ENCODE results near the gene LPP.
A peak's percentile ranks its signal among the peaks of the same experiment; 100 is the strongest.

Gene LPP

GRCh38 chr3:188135271-188135670 lies 18.7 kb upstream of the LPP start:
- DNase-seq, result no peak

- DNase-seq, result no peak
These were observed 16.9 kb upstream of the LPP start for GRCh38 chr3:188137051-188137450.

DNA sequence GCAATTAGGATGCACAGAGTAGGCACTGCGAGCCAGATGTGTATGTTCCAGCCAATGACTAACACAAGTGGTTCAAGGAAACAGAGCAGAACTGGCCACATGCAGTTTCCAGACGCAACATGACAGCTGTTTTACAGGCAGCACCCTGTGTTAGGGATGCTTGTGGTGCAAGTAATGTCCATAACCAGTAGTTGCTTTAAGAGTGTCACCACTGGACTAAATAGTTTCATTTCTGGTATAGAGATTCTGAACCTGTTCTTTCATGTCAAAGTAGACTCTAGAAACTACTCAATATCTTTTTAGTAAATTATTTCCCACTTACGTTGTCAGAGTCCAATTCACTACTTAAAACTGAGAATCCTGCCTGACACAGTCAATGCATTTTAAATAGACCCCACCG lies 14.5 kb upstream of the LPP start:
- no peak for DNase-seq

DNA sequence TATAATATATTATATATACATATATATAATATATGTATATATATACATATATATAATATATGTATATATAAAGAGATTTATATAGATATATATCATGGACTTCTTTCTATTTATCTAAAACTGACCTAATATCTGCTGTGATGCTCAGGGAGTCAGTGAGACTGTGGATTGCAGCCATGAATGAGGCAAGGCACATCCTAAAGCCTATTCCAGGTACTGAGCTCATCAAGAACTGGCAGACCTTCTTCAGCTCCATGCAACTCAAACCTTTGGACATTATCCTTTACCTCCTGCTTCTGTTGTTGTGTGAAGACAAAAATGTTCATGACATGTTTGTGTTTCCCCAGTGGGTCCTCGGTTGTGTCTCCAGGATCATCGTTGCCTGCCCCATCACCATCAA lies 7.7 kb upstream of the LPP start:
- DNase-seq, result no peak

- DNase-seq, result no peak
These were observed 6.2 kb upstream of the LPP start for GRCh38 chr3:188147782-188148181.

DNA sequence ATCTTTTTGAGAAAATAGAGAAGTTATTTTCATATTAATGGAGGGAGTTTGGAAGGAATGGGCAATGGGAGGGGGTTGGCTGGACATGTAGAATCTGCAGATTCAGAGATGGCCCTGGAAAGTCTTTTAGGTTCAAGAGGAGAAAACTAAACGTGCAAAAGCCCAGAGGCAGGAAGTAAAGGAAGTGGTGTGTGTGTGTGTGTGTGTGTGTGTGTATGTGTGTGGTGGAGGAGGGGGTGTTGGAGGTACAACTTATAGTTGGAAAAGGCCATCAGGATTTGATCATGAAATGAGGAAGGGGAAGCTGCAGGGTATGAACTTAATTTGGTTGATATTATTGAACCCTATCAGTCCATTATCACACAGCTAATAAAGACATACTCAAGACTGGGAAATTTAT lies 5.6 kb upstream of the LPP start:
- no peak for DNase-seq

DNA sequence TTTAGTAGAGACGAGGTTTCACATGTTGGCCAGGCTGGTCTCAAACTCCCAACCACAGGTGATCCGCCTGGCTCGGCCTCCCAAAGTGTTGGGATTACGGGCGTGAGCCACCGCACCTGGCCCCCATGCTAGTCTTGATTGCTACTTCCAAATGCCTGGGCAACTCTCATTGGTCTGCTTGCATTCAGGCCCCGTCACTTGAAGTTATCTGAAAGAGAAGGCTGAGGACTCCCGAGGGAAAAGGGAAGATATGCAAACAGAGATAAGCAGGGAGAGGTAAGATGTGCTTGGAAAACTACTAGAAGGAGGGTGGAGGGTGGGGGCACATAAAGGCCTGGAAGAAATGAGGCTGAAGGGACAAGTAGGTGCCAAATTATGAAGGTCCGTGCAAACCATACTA lies 4.4 kb upstream of the LPP start:
- DNase-seq, result no peak

DNA sequence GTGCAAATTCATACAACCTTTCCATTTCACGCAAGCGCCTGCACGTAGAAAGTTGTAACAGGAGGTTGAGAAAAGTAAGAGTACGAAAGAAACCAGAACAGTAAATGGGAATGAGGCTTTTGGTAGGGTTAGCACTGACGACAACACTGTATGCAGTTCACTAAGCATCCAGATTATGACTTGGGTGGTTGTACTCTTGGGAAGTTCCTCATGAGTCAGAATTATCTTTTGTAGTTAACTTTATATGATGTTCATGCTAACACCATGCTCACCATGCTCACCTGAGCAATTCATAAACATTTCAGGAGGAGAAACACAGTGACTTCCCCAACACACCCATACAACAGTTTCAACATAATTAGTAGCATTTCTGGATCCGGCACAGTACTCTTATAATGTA lies 3.0 kb upstream of the LPP start:
- no peak for DNase-seq

- DNase-seq, result no peak
These were observed 2.5 kb upstream of the LPP start for GRCh38 chr3:188151438-188151837.

DNA sequence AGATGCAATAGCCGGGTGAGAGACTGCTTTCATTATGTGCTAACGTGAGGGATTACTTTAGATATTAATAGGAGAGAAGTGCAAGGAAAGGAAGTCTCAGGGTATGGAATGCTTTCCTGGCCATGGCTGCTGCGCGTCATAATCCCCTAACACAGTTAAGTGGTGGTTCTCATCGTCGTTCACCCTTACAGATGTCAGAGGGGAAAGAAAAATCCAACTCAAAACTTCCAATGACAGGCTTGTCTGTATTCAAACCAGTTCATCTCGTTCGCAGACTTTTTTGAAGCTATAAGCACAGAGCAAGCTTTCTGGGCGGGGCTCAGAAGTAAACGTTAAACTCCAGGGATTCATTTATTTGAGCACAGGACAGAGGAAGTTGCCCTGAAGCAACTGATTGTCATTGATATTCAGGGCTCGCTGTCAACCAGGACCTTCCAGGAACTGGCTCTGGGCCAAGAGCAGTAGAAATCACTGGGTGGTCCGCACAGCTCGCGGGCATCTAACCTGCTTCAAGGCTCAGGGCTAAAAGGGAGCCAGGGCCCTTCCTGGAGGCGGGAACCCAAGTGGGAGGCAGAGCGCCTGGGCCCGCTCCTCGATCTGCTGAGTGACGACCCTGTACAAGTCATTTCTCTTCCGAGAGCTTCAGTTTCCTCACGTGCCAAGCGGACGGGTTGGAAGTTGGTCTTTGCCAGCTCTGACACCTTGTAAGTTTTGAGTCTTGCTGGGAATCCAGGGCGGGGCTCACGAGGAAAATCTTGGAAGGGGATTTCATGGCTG lies 1.1 kb upstream of the LPP start:
- DNase-seq, result no peak

- peak; percentile 59 for DNase-seq
These were observed 432 bp upstream of the LPP start for GRCh38 chr3:188153437-188154013.

DNA sequence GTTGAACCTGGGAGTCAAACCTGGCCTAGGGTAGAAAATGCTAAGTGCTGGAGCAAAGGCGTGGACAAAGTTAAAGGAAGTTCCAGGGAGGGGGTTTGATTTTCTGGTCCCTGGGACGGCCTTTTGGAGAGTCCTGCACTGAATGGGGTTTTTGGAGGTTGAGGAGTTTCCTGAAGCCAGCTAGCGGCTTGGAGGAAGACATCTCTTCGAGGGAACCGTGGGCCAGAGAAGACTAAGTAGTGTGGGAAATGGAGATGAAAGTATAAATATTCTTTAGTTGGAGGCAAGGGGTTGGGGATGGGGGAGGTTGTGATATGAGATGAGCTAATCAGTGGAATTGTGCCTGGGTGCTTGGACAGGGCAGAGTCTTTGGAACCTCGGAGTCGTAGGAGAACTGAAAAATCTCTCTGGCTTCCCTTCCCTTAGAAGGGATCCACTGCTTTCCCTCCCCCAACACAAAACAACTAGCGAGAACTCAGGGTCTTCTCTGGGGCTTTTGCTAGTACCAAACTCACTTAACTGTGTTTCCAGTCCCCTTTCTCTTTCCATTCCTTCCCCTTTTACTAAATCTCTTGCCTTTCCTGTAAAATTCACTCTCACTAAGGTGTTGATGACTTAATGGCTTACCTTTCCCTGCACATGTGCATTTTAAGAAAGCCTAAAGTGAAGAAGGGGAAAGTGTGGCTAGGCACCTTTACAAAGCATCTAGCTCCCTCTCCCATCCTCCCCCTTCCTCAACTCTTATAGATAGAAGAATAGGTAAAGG lies 1.0 kb downstream of the LPP start:
- no peak for DNase-seq

- peak; percentile 52 for DNase-seq
These were observed 2.1 kb downstream of the LPP start for GRCh38 chr3:188156056-188156455.

GRCh38 chr3:188157407-188157806 lies 3.5 kb downstream of the LPP start:
- no peak for DNase-seq

DNA sequence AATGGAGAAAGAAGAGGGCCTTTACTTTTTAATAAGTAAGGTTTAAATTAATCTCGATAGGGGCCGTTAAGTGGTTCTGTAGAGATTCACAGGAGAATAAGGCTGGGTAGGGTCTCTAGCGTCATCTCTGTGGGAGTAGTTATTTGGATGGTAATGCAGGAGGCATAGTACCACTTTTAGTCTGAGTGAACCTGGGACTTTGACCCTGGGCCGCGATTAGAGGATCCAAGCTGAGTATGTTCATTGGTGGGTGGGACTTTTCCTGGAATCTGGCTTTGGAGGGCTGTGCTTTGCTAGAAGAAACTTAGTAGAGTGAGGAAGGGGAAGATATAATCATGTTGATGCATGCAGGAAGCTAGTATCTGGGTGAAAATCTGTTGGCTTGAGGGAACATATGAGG lies 4.0 kb downstream of the LPP start:
- no peak for DNase-seq

DNA sequence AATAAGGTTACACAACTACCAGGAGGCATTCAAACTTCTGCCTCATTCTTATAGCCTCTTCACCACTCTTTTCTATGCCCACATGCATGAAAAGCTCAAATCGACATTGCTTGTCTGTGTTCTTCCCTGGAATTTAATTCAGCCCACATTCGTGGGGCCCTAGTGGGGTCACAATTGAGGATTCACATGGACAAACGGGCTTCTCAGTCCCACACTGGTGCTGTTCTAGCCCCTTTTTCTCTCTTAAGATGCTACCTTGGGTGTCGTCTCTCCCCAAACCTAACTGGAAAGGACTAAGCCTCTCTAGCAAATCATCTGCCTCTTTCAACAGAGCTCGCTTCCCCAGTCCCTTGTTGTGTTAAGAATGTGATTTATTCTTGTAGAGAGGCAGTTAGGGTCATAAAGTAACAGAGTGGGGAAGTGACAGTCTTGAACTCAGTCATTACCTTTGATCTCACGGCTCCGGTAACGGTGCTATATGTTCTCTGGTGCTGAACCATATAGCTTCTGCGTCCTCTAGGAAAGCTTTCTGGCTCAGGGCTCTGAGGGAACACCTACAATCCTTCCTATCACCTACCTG lies 4.9 kb downstream of the LPP start:
- DNase-seq, result no peak

DNA sequence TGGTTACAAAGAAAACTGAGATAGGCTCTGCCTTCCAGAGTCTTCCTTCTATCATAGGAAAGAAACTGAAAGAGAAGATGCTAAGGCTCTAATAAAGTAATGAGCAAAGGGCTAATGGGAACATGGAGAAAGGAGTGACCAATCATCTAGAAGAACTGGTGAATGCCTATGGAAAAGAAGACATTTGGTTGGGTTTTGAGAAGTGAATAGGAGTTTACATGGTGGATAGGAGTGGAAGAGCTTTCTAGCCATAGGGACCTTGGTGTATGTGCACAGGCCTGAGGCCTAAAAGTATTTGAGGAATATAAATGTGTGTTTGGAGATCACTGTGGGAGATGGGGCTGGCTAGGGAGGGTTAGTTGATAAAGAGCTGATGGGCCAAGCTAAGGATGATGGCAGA lies 6.8 kb downstream of the LPP start:
- no peak for DNase-seq

- no peak for DNase-seq
These were observed 10.3 kb downstream of the LPP start for GRCh38 chr3:188164248-188164687.

GRCh38 chr3:188165596-188165995 lies 11.6 kb downstream of the LPP start:
- DNase-seq, result peak; percentile 52

DNA sequence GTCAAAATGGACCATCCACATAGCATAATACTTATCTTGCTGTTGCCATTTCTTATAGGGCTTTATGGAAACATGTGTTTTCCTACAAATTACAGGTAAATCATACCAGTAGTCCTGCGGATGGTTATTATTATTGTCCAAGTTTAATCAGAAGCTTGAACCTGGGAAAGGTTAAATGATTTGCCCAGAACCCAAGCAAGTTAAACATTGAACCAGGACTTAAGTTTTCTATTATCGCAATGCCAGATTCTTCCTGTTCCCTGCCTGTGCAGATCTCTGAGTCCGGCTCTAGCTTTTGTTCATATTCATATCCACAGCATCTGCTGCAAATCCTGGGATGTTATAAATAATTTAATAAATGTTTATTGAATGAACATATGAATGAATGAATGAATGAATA lies 12.5 kb downstream of the LPP start:
- DNase-seq, result no peak

- no peak for DNase-seq
These were observed 14.2 kb downstream of the LPP start for GRCh38 chr3:188168186-188168585.

GRCh38 chr3:188168648-188169047 lies 14.7 kb downstream of the LPP start:
- no peak for DNase-seq

GRCh38 chr3:188169830-188170455 lies 16.0 kb downstream of the LPP start:
- DNase-seq, result no peak
